GM21423 (cell line): Measurements from ENCODE around the gene UQCC2.

ENCODE experiments used
- ATAC-seq: cut with Tn5 transposase; IDR thresholded peaks from one replicate; pipeline ENCODE4 v1.9.1; 2021; ENCODE audit warnings: mild to moderate bottlenecking, moderate library complexity; ENCODE audit not compliant: unreplicated experiment

Gene UQCC2

DNA sequence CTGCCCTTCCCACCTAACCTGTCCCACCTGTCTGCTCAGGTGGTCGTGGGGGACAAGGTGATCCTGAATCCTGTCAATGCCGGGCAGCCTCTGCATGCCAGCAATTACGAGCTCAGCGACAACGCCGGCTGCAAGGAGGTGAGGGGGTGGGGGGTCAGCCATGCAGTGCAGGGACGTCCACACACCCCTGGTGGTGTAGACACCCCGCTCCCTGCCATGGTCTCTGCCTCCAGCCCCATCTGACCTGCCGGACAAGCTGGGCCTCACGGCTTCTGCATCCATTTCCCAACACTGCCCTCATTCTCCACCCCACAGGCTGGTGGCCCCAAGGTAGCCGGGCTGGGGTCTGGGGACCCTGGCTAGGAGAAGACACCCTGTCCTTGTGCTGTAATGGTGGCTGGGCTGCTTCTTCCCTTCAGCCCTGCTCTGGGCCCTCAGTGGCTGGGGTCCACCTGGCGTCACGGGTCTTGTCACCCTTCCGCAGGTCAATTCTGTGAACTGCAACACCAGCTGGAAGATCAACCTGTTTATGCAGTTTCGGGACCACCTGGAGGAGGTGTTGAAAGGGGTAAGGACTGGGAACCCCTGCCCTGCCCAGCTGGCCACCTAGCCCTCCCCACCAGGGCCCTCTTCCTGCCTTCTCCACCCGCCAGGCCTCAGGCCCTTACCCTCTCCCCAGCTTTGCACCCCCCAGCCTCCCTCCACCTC lies 52.4 kb downstream of the UQCC2 start:
- no peak for ATAC-seq

GRCh38 chr6:33656844-33657243 lies 54.7 kb downstream of the UQCC2 start:
- no peak for ATAC-seq

- no peak for ATAC-seq
Observed at GRCh38 chr6:33654831-33655554, 56.5 kb downstream of the UQCC2 start.

- no peak for ATAC-seq
Observed at GRCh38 chr6:33652002-33652401, 59.5 kb downstream of the UQCC2 start.

- no peak for ATAC-seq
Observed at GRCh38 chr6:33651403-33651802, 60.1 kb downstream of the UQCC2 start.
